HG03139 (cell line): Measurements from ENCODE around the gene LAMB1.
"Not testable (repeated sequence)": the region's sequence is repeated elsewhere in the genome, so short reads cannot be mapped to it uniquely, and the experiment has no call there.

Experiments
- ATAC-seq: cut with Tn5 transposase; IDR thresholded peaks from one replicate; pipeline ENCODE4 v1.9.1; 2021; ENCODE audit not compliant: unreplicated experiment

Gene LAMB1

DNA sequence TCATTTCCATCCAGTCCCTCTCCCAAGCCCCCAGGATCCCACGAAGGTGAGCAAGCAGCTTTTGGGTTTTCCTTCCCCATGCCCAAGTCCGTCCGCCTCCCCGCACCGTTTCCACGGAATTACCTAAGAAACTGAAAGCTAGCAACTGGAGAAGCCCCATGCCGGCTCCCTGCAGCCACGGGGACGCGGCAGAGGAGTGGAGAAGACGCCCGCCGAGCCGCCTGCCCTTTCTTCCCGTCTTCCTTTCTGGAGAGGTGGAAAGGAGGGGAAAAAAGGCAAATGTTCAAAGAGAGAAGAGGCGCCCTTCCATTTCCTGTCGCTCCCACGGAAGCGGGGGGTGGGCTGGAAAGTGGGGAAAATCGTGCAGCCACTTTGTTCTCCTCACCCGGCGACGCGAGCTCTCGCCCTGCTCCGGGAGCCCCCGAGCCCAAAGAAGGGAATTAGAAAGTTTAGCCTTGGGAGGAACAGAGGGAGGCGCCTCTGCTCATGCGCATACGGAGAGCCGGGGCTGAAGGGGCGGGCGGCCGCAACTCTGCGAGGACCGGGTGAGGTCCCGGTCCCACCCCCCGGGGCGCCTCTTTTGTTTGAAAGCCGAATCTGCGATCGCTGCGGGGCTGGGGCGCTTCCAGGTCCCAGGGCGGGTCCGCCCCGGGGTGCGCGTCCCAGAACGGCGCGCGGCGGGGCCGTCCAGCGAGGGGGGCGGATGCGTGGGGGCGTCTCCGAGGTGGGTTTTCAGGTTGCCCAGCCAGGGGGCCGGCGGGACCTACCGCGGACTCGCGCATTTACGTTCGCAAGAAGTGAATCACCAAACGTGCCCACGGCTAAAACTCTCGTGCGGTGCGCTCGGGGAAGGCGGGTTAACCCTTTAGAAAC, at the start of gene LAMB1:
Gene LAMB1, minus strand, starts transcription at position 436 of the 873 bp plus-strand sequence. Its CDS starts 276 bp downstream, at position 160.
- no peak for ATAC-seq

DNA sequence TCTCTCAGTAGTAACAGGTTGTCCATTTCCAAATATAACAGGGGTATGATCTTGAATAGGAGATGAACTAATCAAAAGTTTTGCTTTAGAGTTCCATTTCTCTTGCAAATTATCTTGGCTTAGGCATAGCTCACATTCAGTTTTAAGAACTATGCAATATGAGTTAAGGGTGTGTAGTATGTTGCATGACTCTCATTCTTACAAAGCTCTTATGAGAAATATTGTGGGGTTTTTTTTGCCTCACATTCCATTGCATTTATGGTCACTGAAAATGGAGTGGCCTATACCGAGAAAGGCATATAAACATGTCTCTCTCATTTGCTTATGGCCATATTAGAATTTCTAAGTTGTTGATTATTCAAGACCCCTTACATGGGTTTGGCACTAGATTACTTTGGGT, 48.5 kb upstream of the LAMB1 start:
- ATAC-seq, result no peak

DNA sequence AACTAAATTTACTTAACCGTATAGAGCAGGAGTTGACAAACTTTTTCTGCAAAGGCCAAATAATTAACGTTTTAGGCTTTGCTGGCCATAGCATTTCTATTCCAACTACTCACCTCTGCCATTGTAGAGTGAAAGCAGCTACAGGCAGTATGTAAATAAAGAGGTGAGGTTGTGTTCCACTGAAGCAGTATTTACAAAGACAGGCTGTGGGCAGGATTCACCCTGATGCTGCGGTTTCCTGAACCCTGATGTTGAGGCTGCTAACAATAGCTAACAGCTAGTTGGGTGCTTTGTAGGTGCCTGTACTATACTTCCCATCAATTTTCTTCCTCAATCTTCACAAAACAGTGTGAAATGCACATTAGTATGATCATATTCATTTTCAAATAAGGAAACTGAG, 47.0 kb upstream of the LAMB1 start:
- ATAC-seq, result no peak

DNA sequence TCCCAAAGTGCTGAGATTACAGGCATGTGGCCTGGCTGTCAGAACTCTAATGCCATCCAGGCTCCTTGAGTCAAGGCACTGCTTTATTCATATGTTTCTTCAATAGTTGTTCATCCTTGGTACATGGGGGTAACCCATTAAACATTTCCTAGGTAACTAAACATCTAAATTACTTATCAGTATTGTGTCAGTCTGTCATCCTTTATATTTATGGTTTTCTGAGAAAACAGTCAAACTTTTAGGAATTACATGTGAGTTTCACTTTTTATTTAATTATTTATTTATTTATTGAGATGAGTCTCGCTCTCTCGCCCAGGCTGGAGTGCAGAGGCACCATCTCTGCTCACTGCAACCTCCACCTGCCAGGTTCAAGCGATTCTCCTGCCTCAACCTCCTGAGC, 45.5 kb upstream of the LAMB1 start:
- ATAC-seq, result no peak

DNA sequence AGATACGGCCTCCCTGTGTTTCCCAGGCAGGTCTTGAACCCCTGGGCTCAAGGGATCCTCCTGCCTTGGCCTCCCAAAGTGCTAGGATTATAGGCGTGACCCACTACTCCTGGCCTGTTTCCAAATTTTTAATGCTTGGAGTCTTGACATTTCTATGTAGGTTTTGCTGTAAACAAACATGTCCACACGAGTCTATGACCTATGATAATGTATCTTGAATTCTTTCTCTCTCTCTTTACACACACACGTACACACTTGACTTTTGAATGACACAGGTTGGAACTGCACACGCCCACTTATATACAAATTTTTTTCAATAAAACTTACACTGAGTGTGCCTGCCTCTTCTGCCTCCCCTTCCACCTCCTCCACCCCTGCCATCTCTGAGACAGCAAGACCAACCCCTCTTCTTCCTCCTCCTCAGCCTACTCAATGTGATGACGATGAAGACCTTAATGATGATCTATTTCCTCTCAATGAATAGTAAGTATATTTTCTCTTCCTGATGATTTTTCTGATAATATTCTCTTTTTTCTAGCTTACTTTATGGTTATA, 44.1 kb upstream of the LAMB1 start:
- no peak for ATAC-seq

- no peak for ATAC-seq
These were observed 42.7 kb upstream of the LAMB1 start for GRCh38 chr7:108045669-108046068.

GRCh38 chr7:108045154-108045553, 42.2 kb upstream of the LAMB1 start:
- ATAC-seq, result no peak

- ATAC-seq, result no peak
These were observed 41.4 kb upstream of the LAMB1 start for GRCh38 chr7:108044345-108044744.

- ATAC-seq, result no peak
These were observed 36.0 kb upstream of the LAMB1 start for GRCh38 chr7:108038986-108039385.

DNA sequence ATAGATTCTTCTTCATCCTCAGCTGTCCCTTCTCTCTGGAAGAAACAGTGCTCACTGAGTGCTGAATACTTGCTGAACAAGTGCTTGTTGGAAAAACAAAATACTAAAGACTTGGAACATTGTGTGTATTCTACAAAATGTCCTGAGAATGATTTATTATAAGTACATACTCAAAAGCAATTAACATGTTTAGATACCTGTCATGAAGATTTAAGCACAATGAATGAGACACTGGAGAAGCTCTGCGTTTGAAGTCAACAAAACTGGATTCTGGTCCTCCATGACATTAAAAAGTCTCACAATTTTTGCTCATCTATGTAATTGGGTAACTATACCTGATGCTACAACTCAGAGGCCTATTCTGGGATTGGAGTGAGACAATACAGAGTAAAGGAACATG, 34.8 kb upstream of the LAMB1 start:
- ATAC-seq, result no peak

- ATAC-seq, result no peak
These were observed 34.2 kb upstream of the LAMB1 start for GRCh38 chr7:108037140-108037539.

GRCh38 chr7:108034586-108034985, 31.6 kb upstream of the LAMB1 start:
- no peak for ATAC-seq

- no peak for ATAC-seq
These were observed 31.0 kb upstream of the LAMB1 start for GRCh38 chr7:108033776-108034497.

- not testable (repeated sequence) for ATAC-seq
These were observed 30.3 kb upstream of the LAMB1 start for GRCh38 chr7:108033309-108033708.

DNA sequence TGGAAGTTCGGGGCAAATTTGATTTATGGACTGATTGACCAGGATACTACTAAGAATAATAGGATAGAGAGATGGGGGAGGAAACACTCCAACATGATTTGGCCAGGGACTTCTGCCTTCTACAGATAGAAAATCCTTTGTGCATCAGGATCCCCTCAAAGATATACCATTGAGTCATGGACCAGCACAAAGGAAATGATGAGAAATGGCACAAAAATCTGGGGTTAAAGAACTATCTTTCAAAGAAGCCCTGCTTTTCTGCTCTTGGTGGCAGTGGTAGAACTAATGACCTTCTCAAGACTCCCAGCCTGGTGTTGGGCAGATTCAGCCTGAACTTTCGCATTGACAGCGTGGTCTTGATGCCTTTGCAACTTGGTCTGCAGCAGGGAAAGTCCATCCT, 27.6 kb upstream of the LAMB1 start:
- no peak for ATAC-seq

- ATAC-seq, result no peak
These were observed 26.1 kb upstream of the LAMB1 start for GRCh38 chr7:108029034-108029433.

GRCh38 chr7:108028111-108028510, 25.1 kb upstream of the LAMB1 start:
- no peak for ATAC-seq

DNA sequence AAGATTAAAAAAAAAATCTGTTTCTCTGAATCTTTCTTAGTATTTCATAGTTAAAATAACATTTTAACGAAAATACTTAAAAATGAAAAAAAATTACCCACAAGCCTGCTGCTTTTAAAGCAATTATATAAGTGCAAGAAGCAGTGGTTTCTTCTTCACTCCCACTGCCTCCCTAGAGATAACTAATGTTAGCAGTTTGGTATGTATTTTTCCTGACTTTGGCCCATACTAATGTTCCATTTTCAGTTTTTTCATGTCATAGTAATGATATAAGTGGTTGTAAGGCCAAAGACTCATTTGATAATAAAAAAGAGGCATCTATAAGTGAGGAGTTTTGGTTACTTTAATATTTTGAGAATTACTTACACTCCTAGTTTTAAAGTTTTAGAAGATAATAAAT, 24.3 kb upstream of the LAMB1 start:
- no peak for ATAC-seq

- ATAC-seq, result no peak
These were observed 23.7 kb upstream of the LAMB1 start for GRCh38 chr7:108026647-108027046.

GRCh38 chr7:108026116-108026515, 23.2 kb upstream of the LAMB1 start:
- no peak for ATAC-seq

DNA sequence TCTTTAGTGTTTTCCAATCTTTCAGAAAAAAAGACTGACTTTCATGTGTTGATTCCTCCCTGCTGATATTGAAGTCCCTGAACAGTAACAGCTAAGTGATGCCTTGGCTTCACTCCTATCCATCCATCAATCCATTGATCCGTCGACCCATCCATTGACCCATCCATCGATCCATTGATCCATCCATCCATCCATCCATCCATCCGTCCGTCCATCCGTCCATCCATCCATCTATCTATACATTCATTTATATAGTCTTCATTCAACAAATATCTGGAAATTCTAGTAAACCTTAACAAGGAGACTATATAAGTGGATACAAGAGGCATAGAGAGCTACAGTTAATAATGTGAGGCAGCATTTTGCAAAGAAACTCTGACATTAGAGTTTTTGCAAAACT, 21.6 kb upstream of the LAMB1 start:
- no peak for ATAC-seq

- ATAC-seq, result no peak
These were observed 17.6 kb upstream of the LAMB1 start for GRCh38 chr7:108020585-108020984.
